Activated CD4-positive, alpha-beta memory T cell treated with anti-CD3 and anti-CD28 coated beads for 36 hours (primary cell): ENCODE results near the gene ANKRD40. TPM values are rescaled to one million over a fixed set of nuclear protein-coding genes. Genes with fewer than 3 reads are reported as not detected.
"Not testable (repeated sequence)": the region's sequence is repeated elsewhere in the genome, so short reads cannot be mapped to it uniquely, and the experiment has no call there.

Source experiments
- CTCF ChIA-PET: fragments of 350-600 bp; sonication (Branson Sonifier 250); formaldehyde crosslinking; loops from one replicate; lab custom pipeline; 2021; ENCODE audit warnings: antibody characterized with exemption, inconsistent platforms; lab: Charles Lee
- POLR2A ChIA-PET: fragments of 350-600 bp; sonication (Branson Sonifier 250); formaldehyde crosslinking; loops from one replicate; lab custom pipeline; 2021; ENCODE audit warnings: antibody characterized with exemption; lab: Charles Lee
- DNase-seq: peaks from one replicate; pipeline ENCODE4 v3.0.0-alpha.2; 2020
- H3K27ac Mint-ChIP-seq: one replicate; pipeline ENCODE4 v1.8.0; 2021; ENCODE audit warnings: mixed read lengths
- H3K27me3 Mint-ChIP-seq: one replicate; pipeline ENCODE4 v1.8.0; 2021; ENCODE audit warnings: mixed read lengths
- H3K36me3 Mint-ChIP-seq: one replicate; pipeline ENCODE4 v1.8.0; 2021; ENCODE audit warnings: mixed read lengths
- H3K4me1 Mint-ChIP-seq: one replicate; pipeline ENCODE4 v1.8.0; 2021; ENCODE audit warnings: low read depth, mixed read lengths
- H3K4me3 Mint-ChIP-seq: one replicate; pipeline ENCODE4 v1.8.0; 2021; ENCODE audit warnings: mild to moderate bottlenecking, mixed read lengths
- H3K9me3 Mint-ChIP-seq: one replicate; pipeline ENCODE4 v1.8.0; 2021; ENCODE audit warnings: mixed read lengths
- intact Hi-C: fragments of 100-400 bp; cut with micrococcal nuclease; formaldehyde crosslinking; loops from one replicate; pipeline ENCODE4 v1.15.1; 2023
- total RNA-seq, 2 experiments: library from RNA; stranded (reverse); gene quantifications; one replicate each; pipeline ENCODE4 v1.2.3, GENCODE V29; 2021

ANKRD40 gene
- total RNA-seq, 2 experiments from 2014 or later: 27.4 to 27.8 TPM

DNA sequence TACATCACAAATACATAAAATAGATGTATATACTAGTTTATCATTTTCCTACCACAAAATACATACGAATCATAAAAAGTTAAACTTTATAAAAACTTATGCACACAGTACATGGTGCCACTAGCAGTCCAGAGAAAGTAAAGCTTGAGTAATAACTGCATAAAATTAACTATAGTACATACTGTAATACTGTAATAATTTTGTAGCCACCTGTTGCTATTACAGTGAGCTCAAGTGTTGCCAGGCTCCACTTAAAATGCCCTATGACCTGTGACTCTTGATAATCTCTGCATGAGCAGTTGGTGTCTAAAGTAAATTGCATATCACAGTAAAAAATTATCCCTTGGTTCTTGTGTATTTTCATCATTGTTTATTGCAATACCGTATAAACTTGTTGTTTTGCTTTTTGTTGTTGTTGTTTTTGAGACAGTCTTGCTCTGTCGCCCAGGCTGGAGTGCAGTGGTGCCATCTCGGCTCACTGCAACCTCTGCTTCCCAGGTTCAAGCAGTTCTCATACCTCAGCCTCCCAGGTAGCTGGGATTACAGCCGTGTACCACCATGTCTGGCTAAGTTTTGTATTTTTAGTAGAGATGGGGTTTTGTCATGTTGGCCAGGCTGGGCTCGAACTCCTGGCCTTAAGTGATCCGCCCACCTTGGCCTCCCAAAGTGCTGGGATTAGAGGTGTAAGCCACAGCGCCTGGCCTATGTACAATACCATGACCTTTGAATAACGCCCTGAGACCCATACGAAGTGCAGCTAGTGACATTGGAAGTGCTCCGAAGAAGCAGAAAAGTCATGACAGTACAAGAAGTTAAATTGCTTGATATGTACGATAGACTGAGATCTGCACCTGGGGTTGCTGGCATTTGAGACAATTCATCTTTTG, 18.3 kb upstream of the ANKRD40 start:
- ChIA-PET POLR2A (interaction anchor here (1.0 kb wide), 1 partner anchor 18 kb away, joined by 3 read pairs; no protein-coding TSS in a partner anchor), CTCF (interaction anchor here (0.7 kb wide), 1 partner anchor 230 kb away, joined by 3 read pairs; no protein-coding TSS in a partner anchor)
- no peak for DNase-seq
- Mint-ChIP-seq H3K4me1 (peaks cover 63% of the 10 kb centered on the region), H3K27ac (no peak overlapping the region), H3K27me3 (no peaks in the 10 kb centered on the region), H3K36me3 (peaks cover 12% of the 10 kb centered on the region), H3K9me3 (no peaks in the 10 kb centered on the region), H3K4me3 (no peak overlapping the region)
- intact Hi-C loops: no loop called here

DNA sequence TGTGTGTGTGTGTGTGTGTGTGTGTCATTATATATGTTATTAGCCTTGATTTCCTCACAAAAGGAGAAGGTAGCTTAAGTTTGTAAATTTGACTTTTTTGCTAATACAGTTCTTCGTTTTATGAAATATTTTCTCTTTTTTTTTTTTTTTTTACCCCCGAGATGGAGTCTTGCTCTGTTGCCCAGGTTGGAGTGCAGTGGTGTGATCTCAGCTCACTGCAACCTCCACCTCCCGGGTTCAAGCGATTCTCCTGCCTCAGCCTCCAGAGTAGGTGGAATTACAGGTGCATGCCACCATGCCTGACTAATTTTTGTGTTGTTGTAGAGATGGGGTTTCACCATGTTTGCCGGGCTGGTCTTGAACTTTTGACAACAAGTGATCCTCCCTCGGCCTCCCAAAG, 16.9 kb upstream of the ANKRD40 start:
- H3K4me1 Mint-ChIP-seq: peaks cover 62% of the 10 kb centered on the region
- POLR2A ChIA-PET: interaction anchor here (0.6 kb wide), 1 partner anchor 143 kb away, joined by 3 read pairs; no protein-coding TSS in a partner anchor

DNA sequence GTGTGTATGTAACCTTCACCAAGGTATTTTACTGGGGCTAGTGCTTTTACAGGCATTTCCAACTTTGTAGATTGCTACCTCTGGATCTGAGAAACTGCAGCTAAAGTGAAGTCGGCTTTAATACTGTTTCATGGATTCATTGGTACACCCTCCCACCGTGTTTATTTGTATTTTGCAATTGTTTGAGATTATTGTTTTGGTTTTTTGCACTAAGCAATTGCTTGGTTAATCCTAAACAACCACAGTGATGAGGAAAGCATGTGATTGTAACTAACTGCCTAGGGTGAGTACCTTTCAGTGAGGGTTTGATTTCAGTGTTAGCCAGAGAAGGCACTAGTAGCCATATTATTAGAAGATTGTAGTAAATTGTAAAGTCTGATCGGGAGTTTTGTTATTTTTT, 15.0 kb upstream of the ANKRD40 start:
- intact Hi-C loops: no loop called here
- ChIA-PET CTCF (no interaction called here), POLR2A (no interaction called here)
- Mint-ChIP-seq H3K27me3 (no peaks in the 10 kb centered on the region), H3K9me3 (no peaks in the 10 kb centered on the region), H3K4me3 (peak overlapping the region; percentile 20), H3K36me3 (peaks cover 14% of the 10 kb centered on the region), H3K27ac (no peak overlapping the region), H3K4me1 (peaks cover 48% of the 10 kb centered on the region)
- DNase-seq: no peak

More for the DNA sequence above, 16.9 kb upstream of the ANKRD40 start:
- H3K36me3 Mint-ChIP-seq: peaks cover 14% of the 10 kb centered on the region
- H3K27me3 Mint-ChIP-seq, DNase-seq, intact Hi-C loops, H3K27ac Mint-ChIP-seq, CTCF ChIA-PET, H3K9me3 Mint-ChIP-seq, H3K4me3 Mint-ChIP-seq: not testable (repeated sequence)

DNA sequence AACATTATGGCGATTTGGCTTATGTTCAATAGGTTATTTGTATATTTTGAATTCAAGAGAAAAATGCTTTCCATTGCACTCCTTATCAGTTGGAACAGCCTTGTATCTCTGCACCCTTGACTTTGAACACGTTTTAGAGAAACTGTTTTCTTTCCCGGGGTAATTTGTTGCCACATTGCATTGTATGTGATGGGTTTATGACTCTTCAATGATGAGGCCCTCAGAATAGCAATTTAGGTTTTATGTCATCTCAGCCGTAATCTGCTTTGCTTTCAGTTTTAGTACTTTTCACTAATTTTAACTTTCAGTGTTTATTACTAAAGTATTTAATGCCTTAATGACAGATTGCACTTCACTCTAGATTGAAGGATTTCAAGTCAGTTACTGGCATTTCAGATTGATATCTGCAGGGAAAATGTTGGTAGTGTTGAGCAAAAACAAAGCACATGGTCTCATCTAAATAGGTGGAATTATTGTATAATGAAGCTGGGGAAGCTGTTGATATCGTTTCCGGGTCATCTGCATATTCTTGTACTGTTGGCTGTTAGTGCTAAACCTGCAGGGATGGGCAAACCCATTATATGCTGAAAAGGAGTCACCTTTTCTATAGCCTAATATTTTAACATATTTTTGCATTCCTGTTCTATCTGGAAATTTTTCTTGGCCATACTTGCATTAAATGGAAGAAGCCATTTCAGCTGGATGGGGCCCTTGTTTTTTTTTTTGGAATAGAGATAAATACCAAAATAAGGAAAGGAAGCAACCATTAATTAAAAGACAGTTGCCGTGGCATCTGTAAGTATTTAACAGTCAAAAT, 13.7 kb upstream of the ANKRD40 start:
- peaks cover 39% of the 10 kb centered on the region for H3K4me1 Mint-ChIP-seq
- intact Hi-C loops: loop anchor here (2.0 kb wide), 1 partner anchor 145 kb away; the partner anchor contains the start of gene TOB1
- H3K9me3 Mint-ChIP-seq: no peaks in the 10 kb centered on the region
- peak overlapping the region; percentile 98 for H3K27ac Mint-ChIP-seq
- no peak for DNase-seq
- CTCF ChIA-PET: no interaction called here
- POLR2A ChIA-PET: interaction anchor here (0.7 to 1.4 kb wide), 6 partner anchors 9 to 477 kb away, joined by 3 read pairs; partner anchors contain the start of gene TOB1
- H3K27me3 Mint-ChIP-seq: no peaks in the 10 kb centered on the region
- H3K4me3 Mint-ChIP-seq: peak overlapping the region; percentile 97
- peaks cover 14% of the 10 kb centered on the region for H3K36me3 Mint-ChIP-seq

DNA sequence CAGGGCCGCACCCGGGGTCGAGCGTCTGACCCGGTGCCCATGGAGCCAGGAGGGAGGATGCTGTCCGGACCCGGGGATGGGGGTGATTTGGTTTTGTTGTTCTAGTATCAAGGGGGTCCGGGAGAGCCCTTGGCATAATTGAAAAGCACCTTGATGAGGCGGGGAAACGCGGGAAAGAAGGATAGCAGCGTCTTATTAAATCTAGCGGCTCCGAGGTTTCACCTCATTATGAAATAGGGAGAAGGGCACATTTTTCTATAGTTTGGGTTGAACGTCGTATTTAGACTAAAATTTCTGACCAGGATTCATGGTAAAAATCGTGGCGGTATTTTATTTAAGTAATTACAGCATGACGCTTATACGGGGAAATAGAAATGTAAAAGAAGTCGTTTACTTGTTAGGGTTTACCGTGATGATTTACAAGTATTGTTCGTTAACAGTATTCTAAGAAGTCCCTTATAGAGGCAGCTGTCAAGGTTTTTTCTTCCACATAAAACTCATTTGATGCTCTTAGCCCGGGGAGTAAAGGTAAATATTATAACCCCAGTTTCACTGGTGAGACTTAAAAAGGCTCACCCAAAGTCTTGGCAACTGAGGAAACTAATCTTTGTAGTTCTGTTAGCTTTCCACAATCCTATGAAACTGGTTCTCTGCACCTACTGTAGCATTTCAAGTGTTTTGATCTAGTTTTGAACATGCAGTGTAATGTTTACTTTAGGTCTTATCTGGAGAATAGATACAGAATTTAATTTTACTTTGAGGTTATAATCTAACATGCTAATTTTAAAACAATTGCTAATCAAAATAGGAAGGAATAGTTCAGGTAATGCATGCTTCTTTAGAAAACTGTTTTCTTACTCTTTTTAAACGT, 12.4 kb upstream of the ANKRD40 start:
- peak overlapping the region; percentile 98 for H3K27ac Mint-ChIP-seq
- no peaks in the 10 kb centered on the region for H3K27me3 Mint-ChIP-seq
- ChIA-PET POLR2A (interaction anchor here (0.6 to 1.7 kb wide), 5 partner anchors 8 to 146 kb away, joined by 3 to 14 read pairs (median 5); partner anchors contain the start of genes ANKRD40 and TOB1), CTCF (interaction anchor here (0.7 to 1.0 kb wide), 2 partner anchors 12 to 13 kb away, joined by 3 to 8 read pairs; partner anchors contain the start of gene ANKRD40)
- peaks cover 34% of the 10 kb centered on the region for H3K4me1 Mint-ChIP-seq
- H3K36me3 Mint-ChIP-seq: peaks cover 14% of the 10 kb centered on the region
- no peaks in the 10 kb centered on the region for H3K9me3 Mint-ChIP-seq
- peak overlapping the region; percentile 97 for H3K4me3 Mint-ChIP-seq
- no peak for DNase-seq
- intact Hi-C loops: loop anchor here (1.0 to 5.0 kb wide), 3 partner anchors 12 to 1043 kb away; partner anchors contain the start of genes SPOP and TOB1

DNA sequence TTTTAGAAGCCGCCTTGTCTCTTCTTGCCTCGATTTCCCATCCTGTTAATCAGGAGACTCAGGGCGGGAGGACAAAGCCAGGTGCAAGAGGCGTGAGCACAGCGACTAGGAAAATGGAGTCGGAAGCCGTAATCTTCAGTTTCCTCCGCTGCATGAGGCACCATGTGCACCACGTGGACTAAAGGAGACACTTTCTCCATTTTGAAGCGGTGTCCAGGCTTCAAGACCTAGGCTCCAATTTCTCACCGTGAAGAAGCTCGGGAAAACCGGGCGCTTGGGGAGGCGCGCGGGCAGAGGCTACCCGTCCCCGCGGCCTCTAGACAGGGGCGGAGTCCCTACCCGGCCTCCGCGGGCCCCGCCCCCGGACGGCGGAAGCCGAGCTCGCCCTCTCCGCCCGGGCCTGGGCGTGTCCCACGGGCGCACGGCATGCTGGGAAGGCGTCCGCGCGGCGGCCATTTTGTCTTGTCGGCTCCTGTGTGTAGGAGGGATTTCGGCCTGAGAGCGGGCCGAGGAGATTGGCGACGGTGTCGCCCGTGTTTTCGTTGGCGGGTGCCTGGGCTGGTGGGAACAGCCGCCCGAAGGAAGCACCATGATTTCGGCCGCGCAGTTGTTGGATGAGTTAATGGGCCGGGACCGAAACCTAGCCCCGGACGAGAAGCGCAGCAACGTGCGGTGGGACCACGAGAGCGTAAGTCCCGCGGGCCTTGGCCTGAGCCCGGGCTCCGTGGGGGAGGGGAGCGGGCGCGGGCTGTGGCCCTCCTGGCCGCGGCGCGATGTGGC, 11.6 kb upstream of the ANKRD40 start, which contains the start of gene LUC7L3:
Gene LUC7L3 (plus strand): TSS at position 460 of the 780 bp plus-strand sequence. CDS start 130 bp downstream, at position 590.
- no peaks in the 10 kb centered on the region for H3K9me3 Mint-ChIP-seq
- intact Hi-C loops: loop anchor here (1.0 to 5.0 kb wide), 2 partner anchors 11 to 1042 kb away; partner anchors contain the start of gene SPOP
- POLR2A ChIA-PET: interaction anchor here (0.6 to 1.7 kb wide), 7 partner anchors 9 to 401 kb away, joined by 3 to 14 read pairs (median 5); partner anchors contain the start of genes ANKRD40, LRRC59, SPAG9 and TOB1

DNA sequence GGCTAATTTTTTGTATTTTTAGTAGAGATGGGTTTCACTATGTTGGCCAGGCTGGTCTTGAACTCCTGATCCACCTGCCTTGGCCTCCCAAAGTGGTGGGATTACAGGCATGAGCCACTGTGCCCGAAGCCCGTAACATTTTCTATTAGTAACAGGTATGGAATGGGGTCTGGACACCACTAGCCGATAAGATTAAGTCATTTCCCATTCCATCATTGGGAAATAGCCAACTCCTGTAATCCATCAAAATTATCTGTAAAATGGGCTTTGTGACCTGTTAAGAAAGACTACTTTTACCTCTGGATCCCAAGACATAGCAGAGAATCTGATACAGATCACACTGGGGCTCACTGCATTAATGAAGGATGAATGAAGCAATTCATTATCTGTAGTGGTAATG, 7.8 kb upstream of the ANKRD40 start:
- Mint-ChIP-seq H3K4me3 (no peak overlapping the region), H3K9me3 (no peaks in the 10 kb centered on the region), H3K4me1 (peaks cover 2% of the 10 kb centered on the region), H3K27ac (no peak overlapping the region), H3K27me3 (no peaks in the 10 kb centered on the region), H3K36me3 (no peaks in the 10 kb centered on the region)
- POLR2A ChIA-PET: no interaction called here
- DNase-seq: no peak
- intact Hi-C loops: loop anchor here (5.0 kb wide), 1 partner anchor 1038 kb away; the partner anchor contains the start of gene SPOP
- CTCF ChIA-PET: no interaction called here

More for the DNA sequence above, 11.6 kb upstream of the ANKRD40 start, which contains the start of gene LUC7L3:
- Mint-ChIP-seq H3K27ac (peak within 1 kb of the TSS; percentile 98), H3K4me3 (peak within 1 kb of the TSS; percentile 97), H3K36me3 (peaks cover 14% of the 10 kb centered on the region), H3K27me3 (no peaks in the 10 kb centered on the region), H3K4me1 (peaks cover 26% of the 10 kb centered on the region)
- peak; percentile 96 for DNase-seq
- CTCF ChIA-PET: interaction anchor here (0.7 to 1.0 kb wide), 3 partner anchors 11 to 321 kb away, joined by 3 to 8 read pairs (median 3); partner anchors contain the start of gene ANKRD40

DNA sequence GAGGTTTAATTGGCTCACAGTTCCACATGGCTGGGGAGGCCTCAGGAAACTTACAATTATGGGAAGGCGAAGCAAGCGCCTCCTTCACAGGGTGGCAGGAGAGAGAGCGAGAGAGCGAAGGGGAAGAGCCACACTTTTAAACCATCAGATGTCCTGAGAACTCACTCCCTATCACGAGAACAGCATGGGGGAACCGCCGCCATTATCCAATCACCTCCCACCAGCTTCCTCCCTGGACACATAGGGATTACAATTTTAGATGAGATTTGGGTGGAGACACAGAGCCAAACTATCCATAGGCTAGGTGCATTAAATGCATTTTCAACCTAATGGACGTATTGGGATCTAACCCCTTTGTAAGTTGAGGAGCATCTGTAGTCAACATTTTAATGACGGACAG, 4.9 kb upstream of the ANKRD40 start:
- ChIA-PET POLR2A (no interaction called here), CTCF (no interaction called here)
- H3K27ac Mint-ChIP-seq: no peak overlapping the region
- H3K4me1 Mint-ChIP-seq: peaks cover 19% of the 10 kb centered on the region
- no peak overlapping the region for H3K4me3 Mint-ChIP-seq
- no peaks in the 10 kb centered on the region for H3K27me3 Mint-ChIP-seq
- no peaks in the 10 kb centered on the region for H3K36me3 Mint-ChIP-seq
- H3K9me3 Mint-ChIP-seq: no peaks in the 10 kb centered on the region
- DNase-seq: no peak
- intact Hi-C loops: no loop called here

DNA sequence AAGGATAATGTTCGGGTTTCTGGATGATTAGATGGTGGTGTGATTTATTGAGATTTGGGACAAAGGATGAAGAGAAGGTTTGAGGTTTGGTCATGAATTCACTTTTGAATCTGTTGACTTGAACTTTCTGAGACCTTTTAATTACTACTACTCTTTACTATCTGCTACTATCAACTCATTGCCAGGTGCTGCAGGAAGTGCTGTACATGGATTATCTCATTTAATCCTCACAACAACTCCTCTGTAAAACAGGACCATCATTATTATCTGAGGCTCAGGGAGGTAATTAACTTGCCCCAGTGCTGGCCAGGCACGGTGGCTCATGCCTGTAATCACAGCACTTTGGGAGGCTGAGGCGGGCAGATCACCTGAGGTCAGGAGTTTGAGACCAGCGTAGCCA, 2.9 kb upstream of the ANKRD40 start:
- no peak for DNase-seq
- Mint-ChIP-seq H3K4me3 (no peak overlapping the region), H3K4me1 (peaks cover 29% of the 10 kb centered on the region), H3K9me3 (no peaks in the 10 kb centered on the region), H3K36me3 (peaks cover 2% of the 10 kb centered on the region), H3K27me3 (no peaks in the 10 kb centered on the region), H3K27ac (peak overlapping the region; percentile 65)
- ChIA-PET POLR2A (no interaction called here), CTCF (no interaction called here)
- intact Hi-C loops: no loop called here

DNA sequence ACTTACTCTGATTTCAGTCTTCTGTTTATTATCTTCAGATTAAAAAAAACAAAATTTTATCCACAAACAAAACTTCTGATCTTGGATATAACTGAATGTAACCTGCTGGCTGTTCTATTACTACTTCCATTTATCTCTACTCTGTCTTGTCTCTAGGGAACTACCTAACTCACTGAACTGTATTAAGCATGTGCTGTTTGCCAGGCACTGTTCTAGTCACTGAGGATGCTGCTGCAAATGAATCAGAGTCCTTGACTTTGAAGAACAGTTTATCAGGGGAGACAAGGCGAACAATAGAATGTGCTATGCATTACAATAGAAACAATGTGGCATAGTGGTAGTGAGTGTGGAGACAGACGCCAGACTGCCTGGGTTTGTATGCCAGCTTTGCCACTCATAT, 2.3 kb upstream of the ANKRD40 start:
- peak overlapping the region; percentile 65 for H3K27ac Mint-ChIP-seq
- CTCF ChIA-PET: no interaction called here
- peaks cover 32% of the 10 kb centered on the region for H3K4me1 Mint-ChIP-seq
- H3K4me3 Mint-ChIP-seq: no peak overlapping the region
- H3K36me3 Mint-ChIP-seq: peaks cover 8% of the 10 kb centered on the region
- intact Hi-C loops: no loop called here
- DNase-seq: no peak
- POLR2A ChIA-PET: interaction anchor here (2.3 kb wide), 1 partner anchor 10 kb away, joined by 14 read pairs; the partner anchor contains the start of gene LUC7L3
- no peaks in the 10 kb centered on the region for H3K9me3 Mint-ChIP-seq
- H3K27me3 Mint-ChIP-seq: no peaks in the 10 kb centered on the region
